ENCODE results near the gene TRIOBP.
"Not testable (repeated sequence)": the region's sequence is repeated elsewhere in the genome, so short reads cannot be mapped to it uniquely, and the experiment has no call there.

TRIOBP gene

DNA sequence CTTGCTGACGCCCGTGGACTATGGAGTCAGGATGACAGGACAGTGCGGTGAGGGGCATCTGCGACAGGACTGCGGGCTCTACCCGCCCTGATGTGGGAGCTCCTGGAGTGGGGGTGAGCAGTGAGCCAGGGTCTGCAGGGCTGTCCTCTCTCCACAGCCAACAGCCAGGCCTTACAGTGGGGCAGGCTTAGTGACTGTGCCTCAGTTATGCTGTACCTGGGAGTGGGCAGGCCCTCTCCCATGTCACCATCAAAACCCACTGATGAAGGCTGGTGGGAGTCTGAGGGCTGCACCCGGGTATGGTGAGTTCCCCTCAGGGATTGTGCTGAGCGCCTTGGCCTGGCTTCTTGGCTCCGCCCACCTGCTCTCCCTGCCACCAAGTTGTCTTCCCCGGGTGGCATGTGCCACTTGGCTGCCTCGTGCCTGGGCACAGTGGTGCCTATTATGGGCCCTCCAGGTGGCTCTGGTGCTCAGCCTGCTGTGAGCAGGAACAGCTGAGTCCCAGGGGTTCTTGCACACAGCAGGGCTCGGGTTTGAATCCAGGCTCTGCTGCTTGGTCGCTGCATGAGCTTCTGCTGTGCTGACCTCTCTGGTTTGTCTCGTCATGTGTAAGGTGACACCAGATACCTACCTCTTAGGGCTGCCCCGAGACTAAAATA lies 4.1 kb upstream of the TRIOBP start:
- DNase-seq (ENCODE audit: low read depth in 2 of 2) = no peak

DNA sequence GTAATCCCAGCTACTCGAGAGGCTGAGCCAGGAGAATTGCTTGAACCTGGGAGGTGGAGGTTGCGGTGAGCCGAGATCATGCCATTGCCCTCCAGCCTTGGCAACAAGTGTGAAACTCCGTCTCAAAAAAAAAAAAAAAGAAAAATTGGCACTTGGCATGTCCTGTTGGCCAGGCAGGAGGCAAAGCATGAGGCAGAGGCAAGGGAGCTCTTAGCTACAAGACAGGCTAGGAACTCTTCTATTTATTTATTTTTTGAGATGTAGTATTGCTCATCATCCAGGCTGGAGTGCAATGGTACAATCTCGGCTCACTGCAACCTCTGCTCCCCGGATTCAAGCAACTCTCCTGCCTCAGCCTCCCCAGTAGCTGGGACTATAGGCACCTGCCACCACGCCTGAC lies 2.7 kb upstream of the TRIOBP start:
- DNase-seq (ENCODE audit: low read depth in 2 of 2) = not testable (repeated sequence)

DNA sequence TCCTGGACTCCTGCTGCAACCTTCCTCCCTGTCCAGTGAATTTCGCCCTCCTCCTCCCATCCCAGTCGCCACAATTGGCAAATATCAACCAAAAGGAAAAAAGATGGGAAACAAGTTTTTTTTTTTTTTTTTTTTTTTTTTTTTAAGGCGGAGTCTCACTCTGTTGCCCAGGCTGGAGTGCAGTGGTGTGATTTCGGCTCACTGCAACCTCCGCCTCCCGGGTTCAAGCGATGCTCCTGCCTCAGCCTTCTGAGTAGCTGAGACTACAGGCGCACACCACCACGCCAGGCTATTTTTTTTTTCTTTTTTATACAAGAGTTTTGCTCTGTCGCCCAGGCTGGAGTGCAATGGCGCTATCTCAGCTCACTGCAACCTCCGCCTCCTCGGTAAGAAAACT lies 590 bp upstream of the TRIOBP start:
- DNase-seq (ENCODE audit: low read depth in 2 of 2) = not testable (repeated sequence)

DNA sequence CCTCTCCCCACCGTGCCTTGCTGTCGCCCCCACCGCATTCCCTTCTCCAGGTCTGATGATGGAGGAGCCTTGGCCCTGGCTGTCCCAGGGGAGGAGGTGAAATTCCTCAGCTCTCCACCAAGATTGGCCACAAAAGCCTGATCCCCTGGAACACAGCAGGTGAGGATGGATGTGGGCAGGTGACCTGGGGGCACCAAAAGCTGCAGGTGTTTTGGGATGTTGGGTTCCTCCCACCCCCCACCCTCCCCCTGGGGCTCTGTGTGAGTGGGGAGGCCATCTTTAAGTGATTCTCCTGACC lies 639 bp downstream of the TRIOBP start:
- DNase-seq (ENCODE audit: low read depth in 2 of 2) = no peak

DNA sequence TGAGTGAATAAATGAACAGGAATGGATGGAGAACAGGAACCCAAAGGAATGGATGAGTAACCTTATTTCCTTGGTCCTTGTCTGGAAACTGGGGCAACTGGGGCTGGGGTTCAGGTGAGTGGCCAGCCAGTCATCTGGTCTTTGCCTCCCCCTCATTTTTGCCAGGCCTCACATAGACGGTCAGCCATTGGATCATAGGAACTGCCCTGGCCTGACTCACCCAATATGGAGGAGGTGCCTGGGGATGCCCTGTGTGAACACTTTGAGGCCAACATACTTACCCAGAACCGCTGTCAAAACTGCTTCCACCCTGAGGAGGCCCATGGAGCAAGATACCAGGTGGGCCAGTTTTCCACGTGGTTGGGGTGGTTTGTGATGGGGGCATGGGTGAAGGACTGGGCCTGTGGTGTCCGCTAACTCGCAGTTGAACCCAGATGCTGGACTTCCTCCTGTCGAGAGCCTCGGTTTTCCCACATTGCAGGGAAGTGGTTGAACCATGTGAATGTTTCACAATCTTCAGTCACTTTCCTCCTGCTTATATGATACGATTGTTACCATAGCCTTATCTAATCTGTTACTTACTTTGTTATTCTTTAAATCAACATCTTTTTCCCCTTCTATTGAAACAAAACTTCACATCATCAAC lies 4.4 kb downstream of the TRIOBP start:
- no peak for DNase-seq (ENCODE audit: low read depth in 2 of 2)

DNA sequence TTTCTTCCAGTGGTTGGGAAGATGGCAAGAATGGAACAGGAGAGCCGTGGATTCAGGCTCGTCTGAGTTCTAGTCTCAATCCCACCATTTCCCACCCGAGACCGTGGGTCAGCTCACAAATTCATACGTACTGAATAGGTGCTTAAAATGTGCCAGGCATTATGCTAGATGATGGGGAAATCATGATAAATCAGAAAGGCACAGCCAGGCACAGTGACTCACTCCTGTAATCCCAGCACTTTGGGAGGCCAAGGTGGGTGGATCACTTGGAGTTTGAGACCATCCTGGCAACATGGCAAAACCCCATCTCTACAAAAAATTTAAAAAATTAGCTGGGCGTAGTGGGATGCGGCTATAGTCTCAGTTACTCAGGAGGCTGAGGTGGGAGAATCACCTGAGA lies 7.1 kb downstream of the TRIOBP start:
- DNase-seq (ENCODE audit: low read depth in 2 of 2) = no peak

DNA sequence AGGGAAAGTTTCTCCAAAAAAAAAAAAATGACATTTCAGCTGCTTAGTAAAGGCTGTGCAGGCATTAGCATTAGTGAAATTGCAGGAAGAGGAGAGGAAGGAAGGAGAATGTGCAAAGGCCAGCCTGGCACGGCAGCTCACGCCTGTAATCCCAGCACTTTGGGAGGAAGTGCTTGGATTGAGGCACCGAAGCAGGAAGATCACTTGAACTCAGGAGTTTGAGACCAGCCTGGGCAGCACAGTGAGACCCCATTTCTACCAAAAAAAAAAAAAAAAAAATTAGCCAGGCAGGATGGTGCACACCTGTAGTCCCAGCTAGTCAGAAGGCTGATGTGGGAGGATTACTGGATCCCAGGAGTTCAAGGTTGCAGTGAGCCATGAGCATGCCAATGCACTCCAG lies 7.8 kb downstream of the TRIOBP start:
- no peak for DNase-seq (ENCODE audit: low read depth in 2 of 2)

DNA sequence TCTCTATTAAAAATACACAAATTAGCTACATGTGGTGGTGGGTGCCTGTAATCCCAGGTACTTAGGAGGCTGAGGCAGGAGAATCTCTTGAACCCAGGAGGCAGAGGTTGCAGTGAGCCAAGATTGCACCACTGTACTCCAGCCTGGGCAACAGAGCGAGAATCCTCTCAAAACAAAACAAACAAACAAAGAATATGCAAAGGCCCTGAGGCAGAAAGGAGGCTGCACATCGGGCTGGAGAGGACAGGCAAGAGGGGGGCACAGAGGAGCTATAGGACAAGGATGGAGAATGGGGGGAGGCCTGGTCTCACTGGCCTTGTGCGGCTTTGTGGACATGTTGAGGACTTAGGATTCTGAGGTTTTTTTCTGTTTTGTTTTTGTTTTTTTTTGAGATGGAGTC lies 8.4 kb downstream of the TRIOBP start:
- DNase-seq (ENCODE audit: low read depth in 2 of 2) = no peak

DNA sequence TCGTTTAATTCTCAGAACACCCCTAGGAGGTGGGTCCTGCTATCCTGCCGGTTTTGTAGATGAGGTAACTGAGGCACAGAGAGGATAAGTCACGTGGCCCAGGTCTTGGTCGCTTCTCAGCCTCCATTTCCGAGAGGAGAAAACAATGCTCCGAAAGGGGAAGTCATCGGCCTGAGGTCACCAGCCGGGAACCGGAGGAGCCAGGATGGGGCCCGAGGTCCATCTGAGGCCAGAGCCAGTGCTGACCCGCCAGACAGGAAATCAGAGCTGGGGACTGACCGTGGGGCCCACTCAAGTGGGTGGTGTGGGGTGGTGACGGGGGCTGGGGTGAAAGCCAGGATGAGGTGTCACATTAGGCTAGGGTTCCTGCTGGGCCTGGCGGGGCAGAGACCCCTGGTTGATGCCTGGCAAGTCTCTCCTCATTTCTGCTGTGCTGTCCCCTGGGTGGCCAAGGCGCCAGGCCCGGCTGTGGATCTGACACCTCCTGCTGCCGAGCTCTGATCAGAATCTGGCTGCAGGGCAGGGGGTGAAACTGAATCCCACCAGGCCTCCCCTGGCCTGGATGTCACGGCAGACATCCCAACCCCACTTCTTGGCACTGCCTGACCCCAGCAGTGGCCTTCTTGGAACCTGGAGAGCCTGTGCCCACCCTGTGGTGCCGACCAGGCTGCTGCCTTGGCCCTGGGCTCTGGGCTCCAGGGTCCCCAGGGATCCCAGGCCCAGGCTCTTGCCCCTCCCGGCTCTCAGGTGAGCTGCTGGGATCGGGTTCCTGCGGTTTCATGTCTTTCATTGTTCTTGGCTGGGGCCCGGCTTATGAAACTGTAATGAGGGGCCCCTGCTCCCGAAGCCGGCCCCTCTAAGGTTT lies 12.0 kb downstream of the TRIOBP start:
- no peak for DNase-seq (ENCODE audit: low read depth in 2 of 2)

DNA sequence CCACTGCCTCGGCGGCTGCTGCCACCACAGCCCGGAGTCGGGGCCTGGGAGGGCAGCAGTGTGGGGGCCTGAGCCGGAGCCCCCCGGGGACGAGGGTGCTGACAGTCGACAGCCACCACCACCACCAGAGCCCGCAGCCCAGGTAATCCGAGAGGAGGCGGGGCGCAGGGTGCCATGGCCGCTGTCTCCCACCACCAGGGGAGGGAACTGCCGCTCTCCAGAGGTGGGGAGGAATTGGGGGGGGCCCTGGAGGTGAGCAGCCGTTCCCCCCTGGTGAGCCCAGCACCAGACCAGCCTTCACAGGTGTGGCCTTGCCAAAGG lies 12.6 kb downstream of the TRIOBP start:
- no peak for DNase-seq (ENCODE audit: low read depth in 2 of 2)

DNA sequence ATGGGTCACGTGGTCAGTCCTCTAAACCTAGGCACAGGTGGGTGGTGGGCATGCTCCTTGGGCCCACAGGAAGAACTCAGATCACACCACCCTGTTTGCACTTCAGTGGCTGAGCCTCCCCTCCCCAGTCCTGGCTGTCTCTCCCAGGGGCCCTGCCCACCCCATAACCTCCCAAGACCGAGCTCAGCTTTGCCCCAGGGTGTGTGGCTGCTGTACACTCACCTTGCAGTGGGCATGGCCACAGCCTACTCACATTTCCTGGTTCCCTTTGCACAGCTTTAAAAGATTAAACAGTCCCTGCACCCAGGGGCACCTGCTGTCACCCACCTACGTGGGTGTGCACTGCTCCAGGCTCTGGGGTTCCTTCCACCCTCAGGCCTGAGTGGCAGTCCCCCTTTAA lies 13.8 kb downstream of the TRIOBP start:
- no peak for DNase-seq (ENCODE audit: low read depth in 2 of 2)

DNA sequence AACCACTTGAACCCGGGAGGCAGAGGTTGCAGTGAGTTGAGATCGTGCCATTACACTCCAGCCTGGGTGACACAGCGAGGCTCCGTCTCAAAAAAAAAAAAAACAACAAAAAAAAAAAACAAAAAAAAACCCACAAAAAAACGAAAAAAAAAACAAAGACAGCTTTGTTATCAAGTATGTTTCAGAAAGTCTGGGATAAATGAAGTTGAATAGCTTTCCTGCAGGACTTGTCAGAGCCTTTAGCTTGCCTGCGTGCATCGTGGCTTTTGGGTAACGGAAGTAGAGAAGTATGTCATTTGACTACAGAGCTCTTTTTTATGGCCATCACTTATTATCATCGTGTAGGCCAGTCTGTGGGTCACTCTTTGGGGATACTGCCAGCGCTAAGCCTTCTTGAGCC lies 14.6 kb downstream of the TRIOBP start:
- no peak for DNase-seq (ENCODE audit: low read depth in 2 of 2)

DNA sequence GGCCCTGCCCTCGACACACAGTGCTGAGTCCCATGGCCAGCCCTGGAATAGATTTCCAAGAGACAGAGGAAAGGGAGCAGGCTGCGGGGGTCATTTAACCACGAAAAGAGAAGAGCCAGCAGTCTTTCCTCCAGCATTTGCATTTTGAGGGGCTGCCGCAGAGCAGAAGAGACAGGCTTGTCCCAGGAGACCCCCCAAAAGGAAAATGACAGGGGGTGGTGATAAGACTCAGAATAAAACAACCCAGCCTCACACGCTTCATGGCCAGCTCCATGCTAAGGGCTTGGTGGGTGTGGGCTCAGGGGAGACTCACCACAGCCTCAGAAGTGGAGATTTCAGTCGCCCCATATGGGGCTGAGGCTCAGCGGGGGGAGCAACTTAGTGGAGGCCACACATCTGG lies 16.9 kb downstream of the TRIOBP start:
- no peak for DNase-seq (ENCODE audit: low read depth in 2 of 2)

DNA sequence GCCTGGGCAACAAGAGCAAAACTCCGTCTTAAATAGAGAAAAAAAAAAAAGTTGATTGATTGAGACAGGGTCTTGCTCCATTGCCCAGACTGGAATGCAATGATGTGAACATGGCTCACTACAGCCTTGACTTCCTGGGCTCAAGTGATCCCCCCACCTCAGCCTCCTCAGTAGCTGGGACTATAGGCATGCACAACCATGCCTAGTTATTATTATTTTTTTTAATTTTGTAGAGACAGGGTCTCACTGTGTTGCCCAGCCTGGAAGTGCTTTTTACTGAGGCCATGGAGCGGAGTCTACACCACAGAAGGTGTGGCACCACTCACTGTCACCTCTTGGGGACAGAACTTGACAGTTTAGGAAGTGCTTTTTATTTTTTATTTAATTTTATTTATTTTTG lies 17.8 kb downstream of the TRIOBP start:
- no peak for DNase-seq (ENCODE audit: low read depth in 2 of 2)

DNA sequence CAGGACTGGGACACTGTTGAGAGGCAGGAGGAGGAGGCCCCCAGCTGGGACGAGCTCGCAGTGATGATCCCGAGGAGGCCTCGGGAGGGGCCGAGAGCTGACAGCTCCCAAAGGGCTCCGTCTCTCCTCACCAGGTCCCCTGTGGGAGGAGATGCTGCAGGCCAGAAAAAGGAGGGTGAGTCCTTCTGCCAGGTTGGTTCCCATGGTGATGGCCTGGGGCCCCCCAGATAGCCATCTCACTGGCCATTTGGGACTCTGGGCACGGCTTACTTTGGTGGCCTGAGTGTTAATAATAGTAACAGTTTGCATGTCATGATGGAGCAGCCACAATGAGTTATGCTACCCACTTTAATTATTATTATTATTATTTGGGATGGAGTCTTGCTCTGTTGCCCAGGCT lies 18.9 kb downstream of the TRIOBP start:
- no peak for DNase-seq (ENCODE audit: low read depth in 2 of 2)

DNA sequence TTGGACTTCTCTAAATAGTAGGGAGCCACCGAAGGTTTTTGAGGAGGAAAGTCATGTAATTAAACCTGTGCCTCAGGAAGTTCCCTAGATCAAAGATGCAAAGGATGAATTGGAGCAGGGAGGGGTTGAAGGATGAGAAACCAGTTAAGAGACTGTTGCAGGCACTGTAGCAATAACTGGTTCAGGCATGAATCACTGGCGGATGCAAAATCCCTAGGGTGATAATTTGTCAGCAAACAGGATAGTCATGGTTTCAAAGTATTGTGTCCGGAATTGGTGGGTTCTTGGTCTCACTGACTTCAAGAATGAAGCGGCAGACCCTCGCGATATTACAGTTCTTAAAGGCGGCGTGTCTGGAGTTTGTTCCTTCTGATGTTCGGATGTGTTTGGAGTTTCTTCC lies 19.9 kb downstream of the TRIOBP start:
- no peak for DNase-seq (ENCODE audit: low read depth in 2 of 2)

DNA sequence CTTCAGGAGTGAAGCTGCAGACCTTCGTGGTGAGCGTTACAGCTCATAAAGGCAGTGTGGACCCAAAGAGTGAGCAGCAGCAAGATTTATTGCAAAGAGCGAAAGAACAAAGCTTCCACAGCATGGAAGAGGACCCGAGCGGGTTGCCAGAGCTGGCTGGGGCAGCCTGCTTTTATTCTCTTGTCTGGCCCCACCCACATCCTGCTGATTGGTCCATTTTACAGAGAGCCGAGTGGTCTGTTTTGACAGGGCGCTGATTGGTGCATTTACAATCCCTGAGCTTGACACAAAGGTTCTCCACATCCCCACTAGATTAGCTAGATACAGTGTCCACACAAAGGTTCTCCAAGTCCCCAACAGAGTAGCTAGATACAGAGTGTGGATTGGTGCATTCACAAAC lies 20.4 kb downstream of the TRIOBP start:
- not testable (repeated sequence) for DNase-seq (ENCODE audit: low read depth in 2 of 2)

DNA sequence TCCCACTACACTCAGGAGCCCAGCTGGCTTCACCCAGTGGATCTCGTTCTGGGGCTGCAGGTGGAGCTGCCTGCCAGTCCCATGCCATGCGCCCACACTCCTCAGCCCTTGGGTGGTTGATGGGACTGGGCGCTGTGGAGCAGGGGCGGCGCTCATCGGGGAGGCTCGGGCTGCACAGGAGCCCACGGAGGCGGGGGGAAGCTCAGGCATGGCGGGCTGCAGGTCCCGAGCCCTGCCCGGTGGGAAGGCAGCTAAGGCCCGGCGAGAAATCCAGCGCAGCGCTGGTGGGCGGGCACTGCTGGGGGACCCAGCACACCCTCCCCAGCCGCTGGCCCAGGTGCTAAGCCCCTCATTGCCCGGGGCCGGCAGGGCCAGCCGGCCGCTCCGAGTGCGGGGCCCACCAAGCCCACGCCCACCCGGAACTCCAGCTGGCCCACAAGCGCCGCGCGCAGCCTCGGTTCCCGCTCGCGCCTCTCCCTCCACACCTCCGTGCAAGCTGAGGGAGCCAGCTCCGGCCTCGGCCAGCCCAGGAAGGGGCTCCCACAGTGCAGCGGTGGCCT lies 21.0 kb downstream of the TRIOBP start:
- not testable (repeated sequence) for DNase-seq (ENCODE audit: low read depth in 2 of 2)

DNA sequence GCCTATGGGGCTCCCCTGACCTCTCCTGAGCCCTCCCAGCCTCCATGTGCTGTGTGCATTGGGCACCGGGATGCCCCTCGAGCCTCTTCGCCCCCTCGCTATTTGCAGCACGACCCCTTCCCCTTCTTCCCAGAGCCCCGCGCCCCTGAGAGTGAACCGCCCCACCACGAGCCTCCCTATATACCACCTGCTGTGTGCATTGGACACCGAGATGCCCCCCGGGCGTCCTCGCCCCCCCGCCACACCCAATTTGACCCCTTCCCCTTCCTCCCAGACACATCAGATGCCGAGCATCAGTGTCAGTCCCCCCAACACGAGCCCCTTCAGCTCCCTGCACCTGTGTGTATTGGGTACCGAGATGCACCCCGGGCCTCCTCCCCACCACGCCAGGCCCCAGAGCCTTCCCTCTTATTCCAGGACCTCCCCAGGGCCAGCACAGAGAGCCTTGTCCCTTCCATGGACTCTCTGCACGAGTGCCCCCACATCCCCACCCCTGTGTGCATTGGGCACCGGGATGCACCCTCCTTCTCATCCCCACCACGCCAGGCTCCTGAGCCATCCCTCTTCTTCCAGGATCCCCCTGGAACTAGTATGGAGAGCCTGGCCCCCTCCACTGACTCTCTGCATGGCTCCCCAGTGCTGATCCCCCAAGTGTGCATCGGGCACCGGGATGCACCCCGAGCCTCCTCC lies 28.8 kb downstream of the TRIOBP start:
- DNase-seq (ENCODE audit: low read depth in 2 of 2) = no peak

DNA sequence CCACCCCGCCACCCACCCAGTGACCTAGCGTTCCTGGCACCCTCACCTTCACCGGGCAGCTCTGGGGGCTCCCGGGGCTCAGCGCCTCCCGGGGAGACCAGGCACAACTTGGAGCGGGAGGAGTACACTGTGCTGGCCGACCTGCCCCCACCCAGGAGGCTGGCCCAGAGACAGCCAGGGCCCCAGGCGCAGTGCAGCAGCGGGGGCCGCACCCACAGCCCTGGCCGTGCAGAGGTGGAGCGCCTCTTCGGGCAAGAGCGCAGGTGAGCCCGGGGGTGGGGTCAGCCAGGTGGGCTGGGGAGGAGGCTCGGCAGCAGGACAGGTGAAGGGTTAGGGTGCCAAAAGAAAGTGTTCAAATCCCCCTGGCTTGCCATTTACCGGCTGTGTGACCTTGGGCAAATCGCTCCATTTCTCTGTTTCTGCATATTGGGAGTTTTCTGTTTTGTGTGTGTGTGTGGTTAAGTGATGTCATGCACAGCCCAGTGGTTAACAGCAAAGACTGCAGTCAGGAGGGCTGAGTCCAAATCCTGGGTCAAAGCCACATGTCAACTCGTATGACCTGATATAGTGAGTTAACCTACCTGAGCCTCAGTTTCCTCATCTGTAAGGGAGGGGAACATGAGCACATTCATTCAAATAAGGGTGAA lies 29.5 kb downstream of the TRIOBP start:
- DNase-seq (ENCODE audit: low read depth in 2 of 2) = no peak

DNA sequence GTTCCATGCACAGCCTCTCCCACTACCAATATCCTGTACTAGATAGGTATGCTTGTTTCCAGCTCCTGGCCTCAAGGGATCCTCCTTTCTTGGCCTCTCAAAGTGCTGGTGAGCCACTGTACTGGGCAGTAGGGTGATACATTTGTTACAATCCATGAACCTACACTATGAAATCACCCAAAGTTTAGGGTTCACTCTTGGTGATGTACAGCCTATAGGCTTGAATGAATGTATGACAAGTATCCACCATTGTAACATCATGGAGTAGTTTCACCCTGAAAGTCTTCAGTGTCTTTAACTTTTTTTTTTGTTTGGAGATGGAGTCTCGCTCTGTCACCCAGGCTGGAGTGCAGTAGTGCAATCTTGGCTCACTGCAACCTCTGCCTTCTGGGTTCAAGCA lies 31.8 kb downstream of the TRIOBP start:
- DNase-seq (ENCODE audit: low read depth in 2 of 2) = no peak
